ENCODE data around the gene SBDS.
"Not testable (repeated sequence)": the region's sequence is repeated elsewhere in the genome, so short reads cannot be mapped to it uniquely, and the experiment has no call there.

Gene SBDS

GRCh38 chr7:67008260-67008659 is 12.9 kb upstream of the SBDS start:
- in situ Hi-C loops (cut with HindIII; ENCODE audit: low pct_unique_long_range_greater_than_20kb, low sequenced_read_pairs), result no loop called here
- TF ChIP-seq JUND (IDR thresholded peaks at IDR 0.05; ENCODE audit: low read depth), result no peak

GRCh38 chr7:67006965-67007364 is 11.6 kb upstream of the SBDS start:
- in situ Hi-C loops (cut with HindIII; ENCODE audit: low pct_unique_long_range_greater_than_20kb, low sequenced_read_pairs), result no loop called here
- DNase-seq (ENCODE audit: low read depth in 1 of 2, low spot score in 1 of 2), result peak in 1 of 2 experiments; percentile 10
- TF ChIP-seq JUND (IDR thresholded peaks at IDR 0.05; ENCODE audit: low read depth), result no peak

More at GRCh38 chr7:67008260-67008659, 12.9 kb upstream of the SBDS start:
- DNase-seq (ENCODE audit: low read depth in 1 of 2, low spot score in 1 of 2), result no peak

- DNase-seq (ENCODE audit: low read depth in 1 of 2, low spot score in 1 of 2); in situ Hi-C loops (cut with HindIII; ENCODE audit: low pct_unique_long_range_greater_than_20kb, low sequenced_read_pairs): not testable (repeated sequence)
These were observed 8.8 kb upstream of the SBDS start for GRCh38 chr7:67004145-67004544.

GRCh38 chr7:67000601-67001258 is 5.3 kb upstream of the SBDS start:
- in situ Hi-C loops (cut with HindIII; ENCODE audit: low pct_unique_long_range_greater_than_20kb, low sequenced_read_pairs), result not testable (repeated sequence)
- peak in 1 of 2 experiments; percentile 30 for DNase-seq (ENCODE audit: low read depth in 1 of 2, low spot score in 1 of 2)

GRCh38 chr7:66996444-66997191 is 1.2 kb upstream of the SBDS start, which contains the start of gene TYW1:
Gene TYW1 (plus strand): TSS chr7:66996833. CDS start chr7:66996979, 146 bp downstream.
- in situ Hi-C loops (cut with HindIII; ENCODE audit: low pct_unique_long_range_greater_than_20kb, low sequenced_read_pairs), result not testable (repeated sequence)

GRCh38 chr7:66994691-66995049 is 716 bp downstream of the SBDS start:
- in situ Hi-C loops (cut with HindIII; ENCODE audit: low pct_unique_long_range_greater_than_20kb, low sequenced_read_pairs), result not testable (repeated sequence)
- DNase-seq (ENCODE audit: low read depth in 1 of 2, low spot score in 1 of 2), result peak in 1 of 2 experiments; percentile 94

More at GRCh38 chr7:66996444-66997191, 1.2 kb upstream of the SBDS start, which contains the start of gene TYW1:
- DNase-seq (ENCODE audit: low read depth in 1 of 2, low spot score in 1 of 2), result peak; percentile 35 to 99

- in situ Hi-C loops (cut with HindIII; ENCODE audit: low pct_unique_long_range_greater_than_20kb, low sequenced_read_pairs); DNase-seq (ENCODE audit: low read depth in 1 of 2, low spot score in 1 of 2): not testable (repeated sequence)
These were observed 1.3 kb downstream of the SBDS start for GRCh38 chr7:66994051-66994450.

GRCh38 chr7:66989552-66989951 is 5.8 kb downstream of the SBDS start:
- DNase-seq (ENCODE audit: low read depth in 1 of 2, low spot score in 1 of 2); in situ Hi-C loops (cut with HindIII; ENCODE audit: low pct_unique_long_range_greater_than_20kb, low sequenced_read_pairs): not testable (repeated sequence)

- in situ Hi-C loops (cut with HindIII; ENCODE audit: low pct_unique_long_range_greater_than_20kb, low sequenced_read_pairs); DNase-seq (ENCODE audit: low read depth in 1 of 2, low spot score in 1 of 2): not testable (repeated sequence)
These were observed 15.1 kb downstream of the SBDS start for GRCh38 chr7:66980336-66980735.

- DNase-seq (ENCODE audit: low read depth in 1 of 2, low spot score in 1 of 2); in situ Hi-C loops (cut with HindIII; ENCODE audit: low pct_unique_long_range_greater_than_20kb, low sequenced_read_pairs): not testable (repeated sequence)
These were observed 16.4 kb downstream of the SBDS start for GRCh38 chr7:66979013-66979412.

- in situ Hi-C loops (cut with HindIII; ENCODE audit: low pct_unique_long_range_greater_than_20kb, low sequenced_read_pairs); DNase-seq (ENCODE audit: low read depth in 1 of 2, low spot score in 1 of 2): not testable (repeated sequence)
These were observed 17.1 kb downstream of the SBDS start for GRCh38 chr7:66978312-66978711.

- TF ChIP-seq JUND (IDR thresholded peaks at IDR 0.05; ENCODE audit: low read depth), result no peak
- DNase-seq (ENCODE audit: low read depth in 1 of 2, low spot score in 1 of 2), result peak in 1 of 2 experiments; percentile 37
- in situ Hi-C loops (cut with HindIII; ENCODE audit: low pct_unique_long_range_greater_than_20kb, low sequenced_read_pairs), result no loop called here
These were observed 20.3 kb downstream of the SBDS start for GRCh38 chr7:66974986-66975590.

GRCh38 chr7:66970310-66970709 is 25.1 kb downstream of the SBDS start:
- DNase-seq (ENCODE audit: low read depth in 1 of 2, low spot score in 1 of 2), result no peak
- in situ Hi-C loops (cut with HindIII; ENCODE audit: low pct_unique_long_range_greater_than_20kb, low sequenced_read_pairs), result no loop called here
- no peak for TF ChIP-seq JUND (IDR thresholded peaks at IDR 0.05; ENCODE audit: low read depth)

- in situ Hi-C loops (cut with HindIII; ENCODE audit: low pct_unique_long_range_greater_than_20kb, low sequenced_read_pairs); DNase-seq (ENCODE audit: low read depth in 1 of 2, low spot score in 1 of 2): not testable (repeated sequence)
These were observed 26.4 kb downstream of the SBDS start for GRCh38 chr7:66969001-66969400.

Data from T47D (cell line).